NCI-H146 treated with DMSO at 0.1 percent for 48 hours (cell line): ENCODE measurements around the gene SNRNP40.
"Not testable (repeated sequence)": the region's sequence is repeated elsewhere in the genome, so short reads cannot be mapped to it uniquely, and the experiment has no call there.

Source experiments
- DNase-seq: peaks from one replicate; lab custom pipeline; 2025; ENCODE audit not compliant: unreplicated experiment; lab: John Stamatoyannopoulos, UW

The SNRNP40 gene

DNA sequence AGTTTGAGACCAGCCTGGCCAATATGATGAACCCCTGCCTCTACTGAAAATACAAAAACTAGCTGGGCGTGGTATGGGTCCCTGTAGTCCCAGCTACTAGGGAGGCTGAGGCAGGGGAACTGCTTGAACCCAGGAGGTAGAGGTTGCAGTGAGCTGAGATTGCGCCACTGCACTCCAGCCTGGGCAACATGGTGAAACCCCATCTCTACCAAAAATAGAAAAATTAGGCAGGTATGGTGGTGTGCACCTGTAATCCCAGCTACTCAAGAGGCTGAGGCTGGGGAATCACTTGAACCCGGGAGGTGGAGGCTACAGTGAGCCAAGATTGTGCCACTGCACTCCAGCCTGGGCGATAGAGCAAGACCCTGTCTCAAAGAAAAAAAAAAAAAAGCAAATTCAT, 8.8 kb downstream of the SNRNP40 start:
- not testable (repeated sequence) for DNase-seq

- not testable (repeated sequence) for DNase-seq
Observed at GRCh38 chr1:31282426-31282825, 14.2 kb downstream of the SNRNP40 start.

DNA sequence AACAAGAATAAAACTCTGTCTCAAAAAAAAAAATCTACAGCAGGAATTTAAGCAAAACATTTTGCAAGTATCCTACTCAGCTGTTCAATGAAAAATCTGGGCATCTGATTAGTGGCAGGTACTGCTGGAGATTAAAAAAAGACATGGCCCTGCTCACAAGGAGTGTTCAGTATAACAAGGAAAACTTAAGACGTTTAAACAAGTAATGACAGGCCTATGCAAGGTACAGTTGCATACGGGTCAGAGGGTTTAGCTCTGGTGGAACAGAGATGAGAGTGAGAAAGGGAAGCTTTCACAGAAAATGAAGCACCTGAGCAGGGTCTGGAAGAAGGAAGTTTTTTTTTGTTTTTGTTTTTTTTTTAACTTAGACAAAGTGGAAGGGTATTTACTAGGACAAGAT, 23.0 kb downstream of the SNRNP40 start:
- DNase-seq, result no peak

DNA sequence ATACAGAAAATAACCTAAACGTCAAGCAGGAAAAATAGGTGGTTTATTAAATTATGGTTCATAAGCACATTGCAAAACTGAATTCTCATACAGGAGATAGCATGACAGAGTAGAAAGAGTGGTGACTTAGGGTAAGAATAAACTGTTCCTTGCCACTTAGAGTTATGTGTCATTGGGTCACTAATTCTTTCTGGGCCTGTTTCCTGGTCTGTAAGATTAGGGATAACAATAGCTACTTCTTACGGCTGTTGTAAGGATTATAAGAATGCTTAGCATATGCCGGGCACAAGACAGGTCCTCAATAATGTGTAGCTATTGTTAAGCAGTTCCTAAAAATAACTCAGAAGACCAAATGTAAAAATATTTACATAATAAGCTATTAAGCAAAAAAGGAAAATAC, 24.2 kb downstream of the SNRNP40 start:
- DNase-seq, result no peak

DNA sequence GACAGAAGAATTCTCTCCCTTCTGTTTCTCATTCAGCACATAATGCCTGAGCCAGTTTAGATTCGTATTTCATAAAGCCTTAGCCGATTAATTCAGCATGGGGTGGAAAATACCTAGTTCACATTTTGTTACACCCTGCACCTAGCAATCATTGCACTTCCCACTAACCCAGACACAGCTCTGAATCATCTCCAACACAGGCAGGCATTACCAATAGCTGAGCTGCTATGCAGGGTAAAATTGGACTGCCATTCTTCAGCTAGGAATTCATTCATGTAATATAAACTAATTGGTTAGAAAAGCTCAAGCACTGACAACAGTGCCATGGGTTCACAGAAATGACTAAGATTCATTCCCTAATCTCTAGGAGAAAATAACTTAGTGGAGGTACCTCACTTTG, 30.0 kb downstream of the SNRNP40 start:
- no peak for DNase-seq

GRCh38 chr1:31264790-31265386, 31.7 kb downstream of the SNRNP40 start:
- no peak for DNase-seq

DNA sequence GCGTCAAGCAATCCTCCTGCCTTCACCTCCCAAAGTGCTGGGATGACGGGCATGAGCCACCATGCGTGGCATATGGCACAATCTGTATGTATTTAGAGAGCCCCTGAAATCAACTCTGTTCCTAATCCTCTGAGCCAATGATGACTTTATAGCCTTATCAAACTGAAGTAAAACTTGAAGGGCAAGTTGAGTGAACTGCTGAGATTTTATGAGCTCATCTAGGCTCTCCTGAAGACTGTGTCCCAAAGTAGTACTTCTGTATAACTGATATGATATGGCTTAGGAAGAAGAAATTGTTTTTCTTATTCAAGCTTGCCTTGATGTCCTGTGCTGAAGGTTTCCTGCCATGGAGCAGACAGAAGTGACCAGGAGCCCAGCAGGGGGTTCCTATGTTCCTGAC, 33.2 kb downstream of the SNRNP40 start:
- DNase-seq, result no peak

DNA sequence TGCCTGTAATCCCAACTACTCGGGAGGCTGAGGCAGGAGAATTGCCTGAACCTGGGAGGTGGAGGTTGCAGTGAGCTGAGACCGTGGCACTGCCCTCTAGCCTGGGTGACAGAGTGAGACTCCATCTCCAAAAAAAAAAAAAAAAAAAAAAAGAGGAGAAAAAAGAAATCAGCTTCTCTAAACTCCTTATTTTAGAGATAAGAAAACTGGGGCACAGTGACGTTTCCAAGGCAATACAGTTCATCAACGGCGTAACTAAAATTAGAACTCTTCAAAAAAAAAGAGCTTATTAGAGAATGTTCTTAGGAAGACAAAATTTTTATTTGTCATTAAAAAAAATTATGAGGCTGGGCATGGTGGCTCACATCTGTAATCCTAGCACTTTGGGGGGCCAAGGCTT, 34.2 kb downstream of the SNRNP40 start:
- DNase-seq, result not testable (repeated sequence)

GRCh38 chr1:31261916-31262315, 34.7 kb downstream of the SNRNP40 start:
- no peak for DNase-seq

DNA sequence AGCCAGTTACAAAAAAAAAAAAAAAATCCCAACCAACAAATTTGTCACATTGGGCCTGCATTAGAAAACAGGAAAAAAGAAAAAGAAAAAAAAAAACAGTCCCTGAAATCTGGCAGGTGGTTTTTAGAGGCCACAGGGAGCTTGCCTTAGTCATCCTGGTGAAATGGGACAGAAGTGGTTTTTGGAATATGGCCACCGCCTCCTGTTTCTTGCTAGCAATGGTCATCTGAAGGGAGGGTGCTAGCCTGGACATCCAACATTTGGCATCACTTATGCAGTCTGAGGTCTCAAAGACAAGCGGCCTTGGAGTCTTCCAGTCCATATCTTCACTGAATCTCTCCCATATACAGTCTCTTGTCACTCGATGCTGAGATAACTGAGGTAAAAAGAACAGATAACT, 36.8 kb downstream of the SNRNP40 start:
- DNase-seq, result no peak

- DNase-seq, result no peak
Observed at GRCh38 chr1:31258581-31258980, 38.0 kb downstream of the SNRNP40 start.

DNA sequence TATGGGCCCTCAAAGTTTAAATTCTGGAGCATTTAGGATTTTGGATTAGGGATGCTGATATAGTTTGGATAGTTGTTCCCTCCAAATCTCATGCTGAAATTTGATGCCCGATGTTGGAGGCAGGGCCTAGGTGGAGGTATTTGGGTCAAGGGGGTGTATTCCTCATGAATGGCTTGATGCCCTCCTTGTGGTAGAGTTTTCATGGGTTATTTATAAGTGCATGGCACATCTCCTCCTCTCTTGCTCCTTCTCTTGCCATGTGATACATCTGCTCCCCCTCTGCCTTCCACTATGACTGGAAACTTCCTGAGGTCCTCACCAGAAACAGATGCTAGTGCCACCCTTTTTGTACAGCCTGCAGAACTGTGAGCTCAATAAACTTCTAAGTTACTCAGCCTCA, 39.4 kb downstream of the SNRNP40 start:
- DNase-seq, result no peak

DNA sequence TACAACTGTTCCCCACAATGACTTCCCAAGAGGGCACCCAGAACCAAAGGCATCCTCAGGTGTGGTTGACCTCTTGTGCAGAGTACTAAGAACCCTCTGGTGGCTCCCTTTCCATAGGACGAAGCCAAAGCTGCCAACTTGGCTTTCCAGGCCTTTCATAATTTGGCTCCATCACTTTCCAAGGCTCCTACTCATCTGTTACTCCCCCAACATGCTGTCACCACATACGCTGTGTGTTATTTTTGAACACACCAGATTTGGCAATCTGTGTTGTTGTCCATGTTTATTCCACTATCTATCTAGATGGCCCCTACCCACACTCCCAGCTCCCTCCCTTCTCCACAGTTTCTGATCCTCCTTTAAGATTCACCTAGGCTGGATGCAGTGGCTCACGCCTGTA, 46.7 kb downstream of the SNRNP40 start:
- no peak for DNase-seq

DNA sequence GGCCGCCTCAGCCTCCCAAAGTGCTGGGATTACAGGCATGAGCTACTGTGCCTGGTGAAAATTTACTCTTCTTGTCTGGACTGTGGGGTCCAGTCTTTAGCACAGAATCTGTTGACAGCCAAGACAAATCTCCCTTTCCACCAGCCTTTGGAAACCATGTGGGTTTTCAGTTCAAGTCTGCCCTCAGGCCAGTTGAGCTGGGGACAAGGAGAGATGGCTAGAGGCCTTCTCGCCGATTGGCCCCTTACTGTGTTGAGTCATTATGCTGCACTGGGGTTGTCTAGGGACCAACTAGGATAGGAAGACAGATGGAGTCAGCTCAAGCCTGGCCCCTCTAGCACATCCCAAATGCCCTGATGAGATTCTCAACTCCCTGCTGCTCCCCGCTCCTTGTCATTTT, 48.3 kb downstream of the SNRNP40 start:
- DNase-seq, result no peak

GRCh38 chr1:31244326-31244725, 52.3 kb downstream of the SNRNP40 start:
- DNase-seq, result no peak

DNA sequence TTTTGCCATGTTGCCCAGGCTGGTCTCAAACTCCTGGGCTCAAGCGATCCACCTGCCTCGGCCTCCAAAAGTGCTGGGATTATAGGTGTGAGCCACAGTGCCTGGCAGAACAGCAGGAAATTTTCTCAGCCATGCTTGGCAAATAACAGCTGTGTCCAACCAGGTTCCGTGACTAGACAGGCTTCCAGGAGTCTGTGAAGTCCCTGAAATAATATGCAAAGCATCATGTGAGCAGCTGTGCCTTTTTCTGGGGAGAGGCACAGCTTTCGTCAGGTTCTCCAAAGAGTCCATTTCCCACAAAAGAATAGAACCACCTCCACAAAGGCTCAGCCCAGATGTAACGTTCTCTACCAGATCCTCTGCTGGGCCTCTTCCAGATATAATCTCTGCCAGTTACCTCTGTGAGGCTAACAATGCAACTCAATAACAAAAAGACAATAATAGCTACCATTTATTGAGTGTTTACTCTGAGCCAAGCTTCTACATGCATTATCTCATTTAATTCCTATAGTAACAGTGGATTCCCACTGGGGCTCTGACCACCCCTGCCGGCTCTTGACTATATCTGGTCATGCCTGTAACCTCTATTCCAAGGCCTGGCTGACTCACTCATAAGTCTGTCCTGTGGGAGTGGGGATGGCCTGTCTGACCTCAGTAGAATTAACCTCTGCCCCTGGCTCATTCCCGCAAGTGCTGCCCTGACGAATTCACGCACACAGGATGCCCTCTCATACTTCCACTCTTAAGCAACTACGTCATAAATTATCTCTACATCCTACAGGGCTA, 52.9 kb downstream of the SNRNP40 start:
- DNase-seq, result peak; percentile 14

GRCh38 chr1:31241321-31241720, 55.3 kb downstream of the SNRNP40 start:
- no peak for DNase-seq

GRCh38 chr1:31239653-31240241, 56.8 kb downstream of the SNRNP40 start, which contains the start of gene NKAIN1:
Gene NKAIN1 (minus strand): TSS chr1:31239887. CDS start chr1:31239547, 340 bp downstream.
- DNase-seq, result no peak

GRCh38 chr1:31238986-31239613, 57.5 kb downstream of the SNRNP40 start:
- DNase-seq, result no peak

GRCh38 chr1:31238612-31238985, 58.0 kb downstream of the SNRNP40 start:
- no peak for DNase-seq

GRCh38 chr1:31234870-31235269, 61.7 kb downstream of the SNRNP40 start:
- no peak for DNase-seq
